RWPE1 (cell line): ENCODE data around the gene PTPRN.
"Not testable (repeated sequence)": the region's sequence is repeated elsewhere in the genome, so short reads cannot be mapped to it uniquely, and the experiment has no call there.

ENCODE experiments used
- CTCF ChIA-PET: fragments of 350-600 bp; sonication (Branson Sonifier 250); formaldehyde crosslinking; extraction: SDS; loops from one replicate; lab custom pipeline; 2021; lab: Yijun Ruan, JAX
- POLR2A ChIA-PET: fragments of 400-600 bp; formaldehyde crosslinking; extraction: SDS; loops from one replicate; lab custom pipeline; 2020; ENCODE audit warnings: antibody characterized with exemption; ENCODE audit not compliant: low non-redundant PET; lab: Yijun Ruan, JAX
- DNase-seq: peaks from one replicate; pipeline ENCODE4 v3.0.0; 2012; ENCODE audit warnings: low spot score
- H3K27ac ChIP-seq: fragments of 450-650 bp; 2 replicates; pipeline ENCODE4 v1.5.1; 2017
- TF ChIP-seq, protein P1 (sequence below): fragments of 450-650 bp; conservative IDR thresholded peaks from 2 replicates; pipeline ENCODE4 v1.5.1; 2017; ENCODE audit warnings: low read depth, mild to moderate bottlenecking

The PTPRN gene

GRCh38 chr2:219331560-219332213 is 22.5 kb upstream of the PTPRN start:
- CTCF ChIA-PET: no interaction called here
- TF ChIP-seq, protein P1, sequence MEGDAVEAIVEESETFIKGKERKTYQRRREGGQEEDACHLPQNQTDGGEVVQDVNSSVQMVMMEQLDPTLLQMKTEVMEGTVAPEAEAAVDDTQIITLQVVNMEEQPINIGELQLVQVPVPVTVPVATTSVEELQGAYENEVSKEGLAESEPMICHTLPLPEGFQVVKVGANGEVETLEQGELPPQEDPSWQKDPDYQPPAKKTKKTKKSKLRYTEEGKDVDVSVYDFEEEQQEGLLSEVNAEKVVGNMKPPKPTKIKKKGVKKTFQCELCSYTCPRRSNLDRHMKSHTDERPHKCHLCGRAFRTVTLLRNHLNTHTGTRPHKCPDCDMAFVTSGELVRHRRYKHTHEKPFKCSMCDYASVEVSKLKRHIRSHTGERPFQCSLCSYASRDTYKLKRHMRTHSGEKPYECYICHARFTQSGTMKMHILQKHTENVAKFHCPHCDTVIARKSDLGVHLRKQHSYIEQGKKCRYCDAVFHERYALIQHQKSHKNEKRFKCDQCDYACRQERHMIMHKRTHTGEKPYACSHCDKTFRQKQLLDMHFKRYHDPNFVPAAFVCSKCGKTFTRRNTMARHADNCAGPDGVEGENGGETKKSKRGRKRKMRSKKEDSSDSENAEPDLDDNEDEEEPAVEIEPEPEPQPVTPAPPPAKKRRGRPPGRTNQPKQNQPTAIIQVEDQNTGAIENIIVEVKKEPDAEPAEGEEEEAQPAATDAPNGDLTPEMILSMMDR: no peak
- DNase-seq: peak; percentile 55
- POLR2A ChIA-PET: no interaction called here
- H3K27ac ChIP-seq: no peak overlapping the region

GRCh38 chr2:219327719-219328118 is 18.5 kb upstream of the PTPRN start:
- CTCF ChIA-PET: interaction anchor here (0.7 to 0.9 kb wide), 3 partner anchors 12 to 291 kb away, joined by 3 to 5 read pairs (median 3); no protein-coding TSS in a partner anchor
- no peak overlapping the region for H3K27ac ChIP-seq
- no peak for DNase-seq
- TF ChIP-seq, protein P1: no peak
- POLR2A ChIA-PET: no interaction called here

GRCh38 chr2:219325657-219326315 is 16.6 kb upstream of the PTPRN start:
- ChIA-PET POLR2A (no interaction called here), CTCF (interaction anchor here (0.5 kb wide), 1 partner anchor 339 kb away, joined by 4 read pairs; no protein-coding TSS in a partner anchor)
- TF ChIP-seq, protein P1: no peak
- DNase-seq: no peak
- H3K27ac ChIP-seq: no peak overlapping the region

DNA sequence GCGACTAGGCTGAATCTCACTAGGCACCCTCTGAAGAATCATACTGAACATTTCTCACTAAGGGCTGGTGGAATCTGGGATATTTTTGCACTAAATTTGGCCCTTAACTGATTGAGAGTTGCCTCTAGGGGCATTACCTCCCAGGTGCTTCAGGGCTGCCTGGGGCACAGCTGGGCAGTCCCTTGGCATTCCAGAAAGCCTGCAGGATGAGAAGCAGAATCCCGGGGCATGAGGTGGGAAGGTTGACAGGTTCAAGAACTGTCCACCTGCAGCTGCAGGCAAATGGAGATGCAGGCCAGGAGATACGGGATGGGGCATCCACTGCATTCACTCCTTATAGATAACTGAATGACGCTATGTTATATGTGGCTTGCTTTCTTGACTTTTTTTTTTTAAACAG is 15.9 kb upstream of the PTPRN start:
- POLR2A ChIA-PET: no interaction called here
- CTCF ChIA-PET: no interaction called here

GRCh38 chr2:219323434-219323833 is 14.2 kb upstream of the PTPRN start:
- DNase-seq: no peak
- TF ChIP-seq, protein P1: no peak
- CTCF ChIA-PET: interaction anchor here (0.6 kb wide), 1 partner anchor 319 kb away, joined by 3 read pairs; no protein-coding TSS in a partner anchor
- POLR2A ChIA-PET: no interaction called here
- no peak overlapping the region for H3K27ac ChIP-seq

More for the DNA sequence above, 15.9 kb upstream of the PTPRN start:
- DNase-seq: no peak
- TF ChIP-seq, protein P1: no peak
- no peak overlapping the region for H3K27ac ChIP-seq

DNA sequence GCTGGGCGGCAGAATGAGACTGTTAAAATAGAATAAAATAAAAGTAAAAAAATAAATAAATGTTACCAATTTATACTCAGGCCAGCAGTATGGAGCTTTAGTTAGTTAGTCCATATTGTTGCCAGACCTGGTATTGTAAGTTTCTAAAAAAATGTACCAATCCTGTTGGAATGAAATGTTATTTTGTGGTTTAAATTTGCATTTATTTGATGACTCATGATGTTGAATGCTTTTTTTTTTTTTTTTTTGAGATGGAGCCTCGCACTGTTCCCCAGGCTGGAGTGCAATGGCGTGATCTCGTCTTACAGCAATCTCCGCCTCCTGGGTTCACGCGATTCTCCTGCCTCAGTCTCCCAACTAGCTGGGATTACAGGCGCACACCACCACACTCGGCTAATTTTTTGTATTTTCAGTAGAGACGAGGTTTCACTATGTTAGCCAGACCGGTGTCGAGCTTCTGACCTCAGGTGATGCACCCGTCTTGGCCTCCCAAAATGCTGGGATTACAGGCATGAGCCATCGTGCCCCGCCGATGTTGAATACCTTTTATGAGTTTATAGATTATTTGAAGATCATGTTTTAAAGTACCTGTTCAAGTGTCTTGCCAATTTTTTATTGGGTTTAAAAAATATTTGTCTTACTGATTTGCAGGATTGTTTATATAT is 5.7 kb upstream of the PTPRN start:
- ChIA-PET CTCF (no interaction called here), POLR2A (no interaction called here)
- TF ChIP-seq, protein P1: no peak
- no peak overlapping the region for H3K27ac ChIP-seq
- no peak for DNase-seq

DNA sequence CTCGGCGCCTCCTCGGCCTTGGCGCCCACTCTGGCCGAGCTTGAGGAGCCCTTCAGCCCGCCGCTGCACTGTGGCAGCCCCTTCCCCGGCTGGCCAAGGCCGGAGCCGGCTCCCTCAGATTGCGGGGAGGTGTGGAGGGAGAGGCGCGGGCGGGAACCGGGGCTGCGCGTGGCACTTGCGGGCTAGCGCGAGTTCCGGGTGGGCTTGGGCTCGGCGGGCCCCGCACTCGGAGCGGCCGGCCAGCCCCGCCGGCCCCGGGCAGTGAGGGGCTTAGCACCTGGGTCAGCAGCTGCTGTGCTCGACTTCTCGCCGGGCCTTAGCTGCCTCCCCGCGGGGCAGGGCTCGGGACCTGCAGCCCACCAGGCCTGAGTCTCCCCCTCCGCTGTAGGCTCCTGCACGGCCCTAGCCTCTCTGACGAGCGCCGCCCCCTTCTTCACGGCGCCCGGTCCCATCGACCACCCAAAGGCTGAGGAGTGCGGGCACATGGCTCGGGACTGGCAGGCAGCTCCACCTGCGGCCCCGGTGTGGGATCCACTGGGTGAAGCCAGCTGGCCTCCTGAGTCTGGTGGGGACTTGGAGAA is 3.6 kb upstream of the PTPRN start:
- DNase-seq, POLR2A ChIA-PET, H3K27ac ChIP-seq: not testable (repeated sequence)
- CTCF ChIA-PET: interaction anchor here (0.6 to 0.7 kb wide), 2 partner anchors 38 to 52 kb away, joined by 3 to 6 read pairs; no protein-coding TSS in a partner anchor
